Peyer's patch (tissue), 4 donors: ENCODE results near the gene RAB11FIP4. TPM values are rescaled to one million over a fixed set of nuclear protein-coding genes. Genes with fewer than 3 reads are reported as not detected.
"Not testable (repeated sequence)": the region's sequence is repeated elsewhere in the genome, so short reads cannot be mapped to it uniquely, and the experiment has no call there.

Experiments
- DNase-seq, 3 donors: peaks; one replicate each; pipeline ENCODE4 v3.0.0-alpha.2; 2017 to 2019
- H3K27ac ChIP-seq, 4 donors: fragments of 200-600 bp; sonication (generic); one replicate each; pipeline ENCODE4 v1.5.1; 2016 to 2019
- H3K27me3 ChIP-seq, 2 donors: fragments of 200-600 bp; sonication (generic); one replicate each; pipeline ENCODE4 v1.5.1; 2019
- H3K36me3 ChIP-seq, 3 donors: fragments of 200-600 bp; sonication (generic); one replicate each; pipeline ENCODE4 v1.5.1; 2016 to 2019
- H3K4me1 ChIP-seq, 4 donors: fragments of 200-600 bp; sonication (generic); one replicate each; pipeline ENCODE4 v1.5.1; 2016 to 2019
- H3K4me3 ChIP-seq, 4 donors: fragments of 200-600 bp; sonication (generic); 1 replicate in 3 of 4; 2 replicates in 1 of 4; pipeline ENCODE4 v1.5.1; 2016 to 2019; ENCODE audit warnings: mild to moderate bottlenecking in 1 of 4
- H3K9me3 ChIP-seq, 4 donors: fragments of 200-600 bp; sonication (generic); one replicate each; pipeline ENCODE4 v1.5.1; 2016 to 2019; ENCODE audit warnings: mild to moderate bottlenecking in 1 of 4
- CTCF ChIP-seq, 6 experiments: fragments of 450-650 bp in 4 of 6; fragments of 200-600 bp in 2 of 6; sonication (generic) in 1 of 6; IDR thresholded peaks; one replicate each; pipeline ENCODE4 v1.5.1; 2017 to 2019; ENCODE audit warnings: antibody characterized with exemption in 6 of 6, mild to moderate bottlenecking in 3 of 6, moderate library complexity in 1 of 6
- POLR2A ChIP-seq, 2 donors: fragments of 450-650 bp; IDR thresholded peaks; one replicate each; pipeline ENCODE4 v1.5.1; 2017; ENCODE audit warnings: antibody characterized with exemption in 2 of 2, mild to moderate bottlenecking in 2 of 2, moderate library complexity in 2 of 2
- total RNA-seq, 4 donors: library from RNA; depleted of rRNA; stranded (reverse); fragments of >200 nt; gene quantifications; one replicate each; pipeline ENCODE4 v1.1.0, GENCODE V29; 2016

The RAB11FIP4 gene
- total RNA-seq, 4 donors from 2014 or later: 52.8 to 69.3 (median 64.9) TPM

DNA sequence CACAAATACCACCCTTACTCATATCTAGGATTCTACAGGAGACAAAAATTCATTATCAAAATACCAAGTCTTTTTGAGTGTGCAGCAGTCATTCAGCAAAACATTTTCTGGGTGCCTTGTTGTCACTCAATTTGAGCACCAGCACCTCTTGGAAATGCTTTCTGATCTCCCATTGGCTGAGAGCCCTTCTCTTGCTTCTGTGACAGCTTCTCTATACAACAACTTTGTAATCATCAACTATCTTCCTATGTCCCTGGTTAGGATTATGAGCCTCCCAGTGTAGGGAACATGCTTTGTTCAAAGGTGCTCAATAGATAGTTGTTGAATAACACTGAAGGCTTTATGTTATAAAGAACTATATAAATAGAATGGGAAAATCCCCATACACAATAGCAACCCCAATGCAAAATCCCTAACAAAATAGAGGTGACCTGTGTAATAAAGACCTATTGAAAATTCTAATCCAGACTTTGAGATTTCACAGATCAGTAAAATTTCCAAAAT, 10.3 kb upstream of the RAB11FIP4 start:
- peaks cover 0 to 7% (median 0%) of the 10 kb centered on the region in 3 donors for H3K36me3 ChIP-seq
- no peak overlapping the region for H3K27ac ChIP-seq
- no peaks in the 10 kb centered on the region for H3K4me1 ChIP-seq
- no peaks in the 10 kb centered on the region for H3K9me3 ChIP-seq
- DNase-seq: no peak
- TF ChIP-seq CTCF (IDR thresholded peaks at IDR 0.05): no peak
- TF ChIP-seq POLR2A (IDR thresholded peaks at IDR 0.05): no peak
- no peaks in the 10 kb centered on the region for H3K27me3 ChIP-seq
- no peak overlapping the region for H3K4me3 ChIP-seq

DNA sequence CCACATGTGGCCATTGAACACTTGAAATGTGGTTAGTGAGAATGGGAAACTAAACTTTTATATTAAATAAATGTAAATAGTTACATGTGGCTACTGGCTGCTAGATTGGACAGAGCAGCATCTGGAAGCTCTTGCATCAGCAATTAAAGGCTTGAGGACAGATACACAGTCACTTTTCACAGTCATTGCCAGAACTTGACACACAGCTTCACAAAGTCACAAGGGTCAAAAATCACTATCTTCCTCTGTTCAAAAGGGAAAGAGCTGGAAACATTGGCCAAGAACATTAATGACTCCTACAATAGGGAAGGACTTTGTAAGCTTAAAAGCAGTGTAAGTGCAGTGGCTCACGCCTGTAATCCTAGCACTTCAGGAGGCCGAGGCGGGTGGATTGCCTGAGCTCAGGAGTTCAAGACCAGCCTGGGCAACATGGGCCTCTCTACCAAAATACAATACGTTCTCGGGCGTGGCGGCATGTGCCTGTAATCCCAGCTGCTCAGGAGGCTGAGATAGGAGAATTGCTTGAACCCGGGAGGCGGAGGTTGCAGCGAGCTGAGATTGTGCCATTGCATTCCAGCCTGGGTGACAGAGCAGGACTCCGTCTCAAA, 8.7 kb upstream of the RAB11FIP4 start:
- not testable (repeated sequence) for DNase-seq, H3K4me3 ChIP-seq, H3K27ac ChIP-seq, H3K36me3 ChIP-seq, H3K27me3 ChIP-seq, H3K9me3 ChIP-seq, H3K4me1 ChIP-seq

DNA sequence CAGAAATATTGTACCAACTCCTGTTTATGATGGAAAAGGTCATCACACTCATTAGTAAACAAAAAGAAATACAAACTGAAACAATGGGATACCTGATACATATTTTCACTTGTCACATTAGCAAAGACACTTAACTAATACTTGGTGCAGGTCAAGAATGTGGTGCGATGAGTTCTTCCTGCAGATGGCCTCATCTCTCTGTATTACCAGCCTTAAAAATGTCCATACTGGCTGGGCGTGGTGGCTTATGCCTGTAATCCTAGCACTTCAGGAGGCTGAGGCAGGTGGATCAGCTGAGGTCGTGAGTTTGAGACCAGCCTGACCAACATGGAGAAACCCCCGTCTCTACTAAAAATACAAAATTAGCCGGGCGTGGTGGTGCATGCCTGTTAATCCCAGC, 8.0 kb upstream of the RAB11FIP4 start:
- not testable (repeated sequence) for H3K36me3 ChIP-seq, DNase-seq, H3K4me3 ChIP-seq, H3K27me3 ChIP-seq, H3K4me1 ChIP-seq, H3K27ac ChIP-seq, H3K9me3 ChIP-seq

GRCh38 chr17:31385428-31386285, 5.8 kb upstream of the RAB11FIP4 start:
- Histone ChIP-seq H3K4me3 (no peak overlapping the region), H3K27me3 (no peaks in the 10 kb centered on the region), H3K9me3 (no peaks in the 10 kb centered on the region), H3K36me3 (no peaks in the 10 kb centered on the region), H3K4me1 (peaks cover 0 to under 1% (median 0%) of the 10 kb centered on the region in 4 donors), H3K27ac (no peak overlapping the region)
- no peak for TF ChIP-seq POLR2A (IDR thresholded peaks at IDR 0.05)
- no peak for TF ChIP-seq CTCF (IDR thresholded peaks at IDR 0.05)
- DNase-seq: no peak

DNA sequence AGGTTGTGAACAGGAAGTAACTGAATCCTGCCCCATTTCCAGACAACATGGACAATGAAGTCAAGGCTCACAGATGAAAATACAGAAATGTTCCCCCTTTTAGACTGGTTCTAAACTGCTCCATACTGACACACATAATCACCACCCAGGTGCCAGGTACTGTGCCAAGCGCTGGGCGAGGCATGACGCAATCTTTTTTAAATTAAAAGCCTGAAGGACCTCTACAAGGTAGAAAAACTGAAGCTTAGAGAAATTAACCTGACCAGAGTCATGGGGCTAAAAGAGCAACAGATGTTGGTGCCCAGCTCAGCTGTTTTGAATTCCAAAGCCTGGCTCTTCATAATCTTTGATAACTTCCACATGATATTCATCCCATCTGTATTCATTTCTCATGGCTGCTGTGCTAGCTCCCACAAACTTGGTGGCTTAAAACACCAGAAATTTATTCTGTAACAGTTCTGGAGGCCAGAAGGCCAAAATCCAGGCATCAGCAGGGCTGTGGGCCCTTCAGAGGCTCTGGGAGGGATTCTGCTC, 4.9 kb upstream of the RAB11FIP4 start:
- Histone ChIP-seq H3K4me3 (no peak overlapping the region), H3K27ac (no peak overlapping the region), H3K27me3 (no peaks in the 10 kb centered on the region), H3K9me3 (no peaks in the 10 kb centered on the region), H3K4me1 (peaks cover 0 to 8% (median 3%) of the 10 kb centered on the region in 4 donors), H3K36me3 (no peaks in the 10 kb centered on the region)
- TF ChIP-seq POLR2A (IDR thresholded peaks at IDR 0.05): no peak
- TF ChIP-seq CTCF (IDR thresholded peaks at IDR 0.05): no peak
- DNase-seq: no peak

DNA sequence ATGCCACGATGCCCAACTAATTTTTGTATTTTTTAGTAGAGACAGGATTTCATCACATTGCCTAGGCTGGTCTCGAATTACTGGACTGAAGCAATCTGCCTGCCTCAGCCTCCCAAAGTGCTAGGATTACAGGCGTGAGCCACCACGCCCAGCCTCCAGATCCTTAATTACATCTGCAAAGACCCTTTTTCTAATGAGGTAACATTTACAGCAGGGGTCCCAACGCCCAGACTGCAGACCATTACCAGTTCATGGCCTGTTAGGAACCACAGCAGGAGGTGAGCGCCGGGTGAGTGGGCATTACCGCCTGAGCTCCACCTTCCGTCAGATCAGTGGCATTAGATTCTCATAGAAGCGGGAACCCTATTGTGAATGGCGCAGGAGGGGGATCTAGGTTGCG, 4.0 kb upstream of the RAB11FIP4 start:
- no peaks in the 10 kb centered on the region for H3K36me3 ChIP-seq
- H3K4me3 ChIP-seq: no peak overlapping the region
- H3K9me3 ChIP-seq: no peaks in the 10 kb centered on the region
- no peak overlapping the region for H3K27ac ChIP-seq
- TF ChIP-seq POLR2A (IDR thresholded peaks at IDR 0.05): no peak
- TF ChIP-seq CTCF (IDR thresholded peaks at IDR 0.05): no peak
- DNase-seq: no peak
- peaks cover 0 to 15% (median 6%) of the 10 kb centered on the region in 4 donors for H3K4me1 ChIP-seq
- H3K27me3 ChIP-seq: peaks cover 0 to 7% of the 10 kb centered on the region in 2 donors
